H1 (cell line): ENCODE data around the gene GRM6.

Source experiments
- EZH2 ChIP-seq: fragments of 200-600 bp; sonication (generic); IDR thresholded peaks from 2 replicates; pipeline ENCODE4 v1.7.1; 2012; ENCODE audit warnings: low read depth, mild to moderate bottlenecking, moderate library complexity, low read length, inconsistent platforms; ENCODE audit not compliant: severe bottlenecking
- JUN ChIP-seq: IDR thresholded peaks from 2 replicates; pipeline ENCODE4 v1.6.1; 2011; ENCODE audit warnings: low read depth, mild to moderate bottlenecking, improper control_type of control experiment, low read length
- POLR2A ChIP-seq, 2 experiments: IDR thresholded peaks; 1 replicate in 1 of 2; 2 replicates in 1 of 2; pipeline ENCODE4 v1.6.1; 2011; ENCODE audit warnings: low read depth in 2 of 2, low read length in 2 of 2, mild to moderate bottlenecking in 2 of 2; ENCODE audit errors: control extremely low read depth in 1 of 2
- POLR2AphosphoS5 ChIP-seq: IDR thresholded peaks from 2 replicates; pipeline ENCODE4 v1.6.1; 2011; ENCODE audit warnings: low read depth, low read length

GRCh38 chr5:178991190-178992145 is 3.7 kb downstream of the GRM6 start:
- TF ChIP-seq EZH2 = no peak
- no peak for TF ChIP-seq POLR2A (IDR thresholded peaks at IDR 0.05; ENCODE audit: control extremely low read depth in 1 of 2, low read depth in 2 of 2, low read length in 2 of 2)
- TF ChIP-seq POLR2AphosphoS5 = no peak
- TF ChIP-seq JUN = no peak
